ENCODE measurements around the gene ZNF503.

Gene ZNF503

DNA sequence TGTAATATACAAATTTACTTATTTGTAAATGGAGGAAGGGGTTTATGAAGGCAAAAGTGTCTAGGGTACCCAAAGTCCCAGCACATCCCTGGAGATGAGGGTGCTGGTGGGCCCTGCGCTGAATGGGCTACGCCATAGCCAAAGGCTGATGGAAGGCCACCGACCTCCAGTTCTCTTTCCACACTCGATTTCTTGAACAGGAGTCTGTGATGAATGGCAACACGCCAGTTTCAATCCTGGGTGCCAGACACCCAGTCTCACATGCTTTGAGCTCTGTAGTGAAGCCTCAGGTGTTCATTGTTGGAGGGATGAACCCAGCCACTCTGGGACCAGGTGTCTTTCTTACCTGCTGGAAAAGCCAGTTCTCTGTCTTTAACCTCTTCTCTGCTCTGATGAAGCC is 30.6 kb upstream of the ZNF503 start:
- Histone ChIP-seq H3K27me3 (ENCODE audit: insufficient read depth, poor library complexity, severe bottlenecking) (no peaks in the 10 kb centered on the region), H3K36me3 (ENCODE audit: low read depth) (no peaks in the 10 kb centered on the region), H3K4me1 (ENCODE audit: insufficient read depth, poor library complexity, severe bottlenecking) (peaks cover 34% of the 10 kb centered on the region), H3K27ac (ENCODE audit: poor library complexity, severe bottlenecking) (no peak overlapping the region), H3K4me3 (ENCODE audit: severe bottlenecking) (no peak overlapping the region), H3K9me3 (ENCODE audit: severe bottlenecking) (no peaks in the 10 kb centered on the region)
- no peak for ATAC-seq (ENCODE audit: low read depth)
- no peak for DNase-seq (ENCODE audit: low spot score)
- TF ChIP-seq, protein P1, sequence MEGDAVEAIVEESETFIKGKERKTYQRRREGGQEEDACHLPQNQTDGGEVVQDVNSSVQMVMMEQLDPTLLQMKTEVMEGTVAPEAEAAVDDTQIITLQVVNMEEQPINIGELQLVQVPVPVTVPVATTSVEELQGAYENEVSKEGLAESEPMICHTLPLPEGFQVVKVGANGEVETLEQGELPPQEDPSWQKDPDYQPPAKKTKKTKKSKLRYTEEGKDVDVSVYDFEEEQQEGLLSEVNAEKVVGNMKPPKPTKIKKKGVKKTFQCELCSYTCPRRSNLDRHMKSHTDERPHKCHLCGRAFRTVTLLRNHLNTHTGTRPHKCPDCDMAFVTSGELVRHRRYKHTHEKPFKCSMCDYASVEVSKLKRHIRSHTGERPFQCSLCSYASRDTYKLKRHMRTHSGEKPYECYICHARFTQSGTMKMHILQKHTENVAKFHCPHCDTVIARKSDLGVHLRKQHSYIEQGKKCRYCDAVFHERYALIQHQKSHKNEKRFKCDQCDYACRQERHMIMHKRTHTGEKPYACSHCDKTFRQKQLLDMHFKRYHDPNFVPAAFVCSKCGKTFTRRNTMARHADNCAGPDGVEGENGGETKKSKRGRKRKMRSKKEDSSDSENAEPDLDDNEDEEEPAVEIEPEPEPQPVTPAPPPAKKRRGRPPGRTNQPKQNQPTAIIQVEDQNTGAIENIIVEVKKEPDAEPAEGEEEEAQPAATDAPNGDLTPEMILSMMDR (IDR thresholded peaks at IDR 0.05; ENCODE audit: poor library complexity, severe bottlenecking), result no peak

GRCh38 chr10:75431180-75432111 is 29.9 kb upstream of the ZNF503 start, which contains the start of gene LRMDA:
Gene LRMDA (plus strand): TSS chr10:75431624.
- Histone ChIP-seq H3K27ac (ENCODE audit: poor library complexity, severe bottlenecking) (peak within 1 kb of the TSS; percentile 56), H3K4me1 (ENCODE audit: insufficient read depth, poor library complexity, severe bottlenecking) (peaks cover 34% of the 10 kb centered on the region), H3K36me3 (ENCODE audit: low read depth) (no peaks in the 10 kb centered on the region), H3K9me3 (ENCODE audit: severe bottlenecking) (no peaks in the 10 kb centered on the region), H3K4me3 (ENCODE audit: severe bottlenecking) (peak within 1 kb of the TSS; percentile 12), H3K27me3 (ENCODE audit: insufficient read depth, poor library complexity, severe bottlenecking) (no peaks in the 10 kb centered on the region)
- ATAC-seq (ENCODE audit: low read depth) (no peak), DNase-seq (ENCODE audit: low spot score) (no peak)
- TF ChIP-seq, protein P1 (IDR thresholded peaks at IDR 0.05; ENCODE audit: poor library complexity, severe bottlenecking), result no peak

- peak; percentile 82 for ATAC-seq (ENCODE audit: low read depth)
- DNase-seq (ENCODE audit: low spot score), result no peak
- H3K27ac ChIP-seq (ENCODE audit: poor library complexity, severe bottlenecking), result peak overlapping the region; percentile 56
- no peaks in the 10 kb centered on the region for H3K36me3 ChIP-seq (ENCODE audit: low read depth)
- H3K4me3 ChIP-seq (ENCODE audit: severe bottlenecking), result no peak overlapping the region
- TF ChIP-seq, protein P1 (IDR thresholded peaks at IDR 0.05; ENCODE audit: poor library complexity, severe bottlenecking), result no peak
- no peaks in the 10 kb centered on the region for H3K27me3 ChIP-seq (ENCODE audit: insufficient read depth, poor library complexity, severe bottlenecking)
- peaks cover 34% of the 10 kb centered on the region for H3K4me1 ChIP-seq (ENCODE audit: insufficient read depth, poor library complexity, severe bottlenecking)
- no peaks in the 10 kb centered on the region for H3K9me3 ChIP-seq (ENCODE audit: severe bottlenecking)
Observed at GRCh38 chr10:75430000-75430763, 28.6 kb upstream of the ZNF503 start.

DNA sequence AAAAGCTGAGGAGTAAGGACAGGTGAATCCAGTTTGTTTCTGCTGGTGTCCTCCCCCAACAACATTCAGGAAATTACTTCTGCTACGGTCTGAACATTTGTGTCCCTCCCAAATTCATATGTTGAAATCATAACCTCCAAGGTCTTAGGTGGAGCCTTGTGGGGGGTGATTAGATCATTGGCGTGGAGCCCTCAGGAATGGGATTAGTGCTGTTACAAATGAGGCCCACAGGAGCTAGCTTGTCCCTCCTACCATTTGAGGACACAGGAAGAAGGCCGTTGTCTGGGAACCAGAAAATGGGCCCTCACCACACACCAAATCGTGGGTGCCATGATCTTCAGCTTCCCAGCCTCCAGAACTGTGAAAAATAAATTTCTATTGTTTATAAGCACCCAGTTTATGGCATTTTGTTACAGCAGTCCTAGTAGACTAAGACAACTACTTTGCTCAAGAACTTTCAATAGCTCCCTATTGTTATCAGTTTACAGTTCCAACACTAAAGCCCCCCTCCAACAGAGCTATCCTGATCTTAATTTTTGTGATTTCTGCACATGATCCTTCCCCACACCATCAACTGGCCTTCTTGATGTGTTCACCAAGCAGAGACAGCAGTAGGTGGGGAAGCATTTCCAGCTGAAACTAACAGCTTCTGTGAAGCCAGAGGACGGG is 27.7 kb upstream of the ZNF503 start:
- Histone ChIP-seq H3K27ac (ENCODE audit: poor library complexity, severe bottlenecking) (peak overlapping the region; percentile 56), H3K4me3 (ENCODE audit: severe bottlenecking) (no peak overlapping the region)
- no peak for ATAC-seq (ENCODE audit: low read depth)

More for the DNA sequence above, 27.7 kb upstream of the ZNF503 start:
- no peak for DNase-seq (ENCODE audit: low spot score)
- Histone ChIP-seq H3K4me1 (ENCODE audit: insufficient read depth, poor library complexity, severe bottlenecking) (peaks cover 34% of the 10 kb centered on the region), H3K9me3 (ENCODE audit: severe bottlenecking) (no peaks in the 10 kb centered on the region), H3K27me3 (ENCODE audit: insufficient read depth, poor library complexity, severe bottlenecking) (no peaks in the 10 kb centered on the region), H3K36me3 (ENCODE audit: low read depth) (no peaks in the 10 kb centered on the region)
- TF ChIP-seq, protein P1 (IDR thresholded peaks at IDR 0.05; ENCODE audit: poor library complexity, severe bottlenecking), result no peak

All from RWPE2 (cell line).